ENCODE results near the gene CCDC107. TPM values are rescaled to one million over a fixed set of nuclear protein-coding genes. Genes with fewer than 3 reads are reported as not detected.

CCDC107 gene
- total and polyA plus RNA-seq, 12 donors, result 27.9 to 198 (median 40.5) TPM

DNA sequence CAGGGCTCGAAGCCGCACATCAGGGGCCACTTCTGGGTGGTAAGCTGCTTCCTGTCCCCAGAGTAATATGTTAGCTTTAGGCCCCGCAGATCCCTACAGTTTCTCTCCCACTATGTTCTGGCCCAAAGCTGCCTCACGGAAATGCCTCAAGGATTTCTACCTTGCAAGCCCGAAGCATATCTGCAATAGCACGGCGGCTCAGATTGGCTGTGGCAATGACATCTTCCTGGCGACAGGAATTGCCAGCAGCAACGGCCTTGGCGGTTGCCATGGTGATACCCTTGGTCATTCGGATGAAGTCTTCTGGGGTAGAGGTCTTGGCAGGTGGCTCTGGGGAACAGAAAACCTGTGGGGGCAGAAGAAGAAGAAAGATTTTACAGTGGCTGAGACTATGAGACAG, 41.9 kb downstream of the CCDC107 start:
- no peaks in the 10 kb centered on the region for H3K9me3 ChIP-seq (replicated peaks in 1 of 3)
- peaks cover 0 to 92% of the 10 kb centered on the region in 2 donors for H3K36me3 ChIP-seq (replicated peaks in 1 of 2)
- peaks cover 19 to 39% of the 10 kb centered on the region in 2 donors for H3K4me1 ChIP-seq (replicated peaks in 1 of 2)
- H3K27me3 ChIP-seq, result no peaks in the 10 kb centered on the region
- intact Hi-C loops (cut with DNase I), result no loop called here
- 37 to 54% (median 44%) methylated on average over 9 to 11 of the region's 11 CpGs for WGBS, 4 donors
- H3K27ac ChIP-seq, result peak overlapping the region in 4 of 5 donors; percentile 30 to 80 (median 62)
- peak; percentile 77 to 93 (median 87) for DNase-seq
- H3K4me3 ChIP-seq, result no peak overlapping the region
- peak in 1 of 2 donors; percentile 23 for TF ChIP-seq POLR2A (IDR thresholded peaks at IDR 0.05)
- TF ChIP-seq, protein P1, sequence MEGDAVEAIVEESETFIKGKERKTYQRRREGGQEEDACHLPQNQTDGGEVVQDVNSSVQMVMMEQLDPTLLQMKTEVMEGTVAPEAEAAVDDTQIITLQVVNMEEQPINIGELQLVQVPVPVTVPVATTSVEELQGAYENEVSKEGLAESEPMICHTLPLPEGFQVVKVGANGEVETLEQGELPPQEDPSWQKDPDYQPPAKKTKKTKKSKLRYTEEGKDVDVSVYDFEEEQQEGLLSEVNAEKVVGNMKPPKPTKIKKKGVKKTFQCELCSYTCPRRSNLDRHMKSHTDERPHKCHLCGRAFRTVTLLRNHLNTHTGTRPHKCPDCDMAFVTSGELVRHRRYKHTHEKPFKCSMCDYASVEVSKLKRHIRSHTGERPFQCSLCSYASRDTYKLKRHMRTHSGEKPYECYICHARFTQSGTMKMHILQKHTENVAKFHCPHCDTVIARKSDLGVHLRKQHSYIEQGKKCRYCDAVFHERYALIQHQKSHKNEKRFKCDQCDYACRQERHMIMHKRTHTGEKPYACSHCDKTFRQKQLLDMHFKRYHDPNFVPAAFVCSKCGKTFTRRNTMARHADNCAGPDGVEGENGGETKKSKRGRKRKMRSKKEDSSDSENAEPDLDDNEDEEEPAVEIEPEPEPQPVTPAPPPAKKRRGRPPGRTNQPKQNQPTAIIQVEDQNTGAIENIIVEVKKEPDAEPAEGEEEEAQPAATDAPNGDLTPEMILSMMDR (IDR thresholded peaks at IDR 0.05), result no peak

DNA sequence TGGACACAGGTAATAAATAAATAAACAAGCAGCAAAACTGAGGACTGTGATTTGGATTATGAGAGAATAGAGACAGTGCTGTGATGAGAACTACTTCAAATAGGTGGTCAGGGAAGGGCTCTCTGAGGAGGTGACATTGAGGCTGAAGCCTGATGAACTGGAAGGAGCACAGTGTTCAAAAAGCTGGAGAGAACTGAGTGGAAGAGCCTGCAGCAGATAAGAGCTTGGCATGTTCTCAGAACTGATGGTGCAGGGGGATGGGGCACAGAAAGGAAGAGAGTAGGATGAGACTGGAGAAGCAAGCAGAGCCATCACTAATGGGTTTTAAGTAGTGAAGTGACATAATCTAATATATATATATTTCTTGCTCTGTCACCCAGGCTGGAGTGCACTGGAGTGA, 42.9 kb downstream of the CCDC107 start:
- peak in 2 of 7 donors; percentile 37 to 49 for DNase-seq
- intact Hi-C loops (cut with DNase I), result no loop called here
- H3K9me3 ChIP-seq (replicated peaks in 1 of 3), result no peaks in the 10 kb centered on the region
- H3K27ac ChIP-seq, result peak overlapping the region in 2 of 5 donors; percentile 76 to 80
- no peaks in the 10 kb centered on the region for H3K27me3 ChIP-seq
- no peak overlapping the region for H3K4me3 ChIP-seq
- no peak for TF ChIP-seq POLR2A (IDR thresholded peaks at IDR 0.05)
- TF ChIP-seq, protein P1 (IDR thresholded peaks at IDR 0.05), result no peak
- H3K4me1 ChIP-seq (replicated peaks in 1 of 2), result peaks cover 19 to 30% of the 10 kb centered on the region in 2 donors
- peaks cover 0 to 100% of the 10 kb centered on the region in 2 donors for H3K36me3 ChIP-seq (replicated peaks in 1 of 2)

DNA sequence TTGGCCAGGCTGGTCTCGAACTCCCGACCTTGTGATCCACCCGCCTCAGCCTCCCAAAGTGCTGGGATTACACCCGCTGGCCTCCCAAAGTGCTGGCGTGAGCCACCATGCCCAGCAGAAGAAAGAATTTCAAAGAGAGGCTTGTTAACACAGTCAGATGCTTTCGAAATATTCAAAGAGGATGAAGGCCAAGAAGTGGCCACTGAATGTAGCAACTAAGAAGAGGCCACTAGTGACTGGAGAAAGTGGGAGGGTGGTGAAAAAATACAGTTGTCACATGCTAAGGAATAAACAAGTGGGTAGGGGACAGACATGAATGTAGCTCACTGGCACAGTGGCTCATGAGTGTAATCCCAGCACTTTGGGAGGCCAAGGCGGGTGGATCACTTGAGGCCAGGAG, 44.6 kb downstream of the CCDC107 start:
- Histone ChIP-seq H3K27ac (no peak overlapping the region), H3K36me3 (replicated peaks in 1 of 2) (peaks cover 0 to 100% of the 10 kb centered on the region in 2 donors)
- intact Hi-C loops (cut with DNase I), result no loop called here

DNA sequence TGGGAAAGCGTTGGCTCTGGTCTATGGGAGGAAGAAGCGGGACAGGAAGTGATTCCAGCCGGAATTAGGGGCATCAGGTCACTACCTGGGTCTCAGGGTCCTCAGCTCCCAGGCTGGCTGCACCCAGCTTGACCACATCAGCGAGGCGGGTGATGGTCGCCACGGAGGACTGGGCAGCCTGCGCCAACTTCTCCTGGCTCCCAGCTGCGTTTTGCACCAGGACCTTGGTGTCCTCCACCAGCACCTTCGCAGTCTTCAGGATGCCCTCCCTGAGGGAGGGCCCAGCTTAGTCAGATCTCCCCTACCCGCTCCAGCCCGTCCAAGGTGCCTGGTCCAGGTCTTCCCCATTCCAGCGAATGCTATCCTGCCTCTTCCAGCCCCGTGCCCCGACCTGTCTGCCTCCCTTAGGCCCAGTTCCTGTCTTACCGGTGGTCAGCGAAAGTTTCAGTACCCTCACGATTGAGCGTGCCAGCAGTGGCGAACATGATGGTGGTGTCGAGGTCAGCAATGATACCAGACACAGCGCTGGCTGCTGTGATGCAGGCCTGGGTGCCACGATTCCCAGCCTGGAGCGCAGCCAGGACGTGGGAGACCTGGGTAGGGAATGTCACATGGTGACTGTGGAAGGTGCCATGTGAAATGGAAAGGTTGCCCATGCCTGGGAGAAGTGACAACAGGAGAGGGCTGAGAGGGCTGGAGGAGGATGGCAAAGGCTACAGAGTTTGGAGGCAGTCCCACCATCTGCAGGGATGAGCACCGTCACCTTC, 46.0 kb downstream of the CCDC107 start:
- WGBS, 4 donors, result 91 to 93% (median 92%) methylated on average over 17 to 26 of the region's 26 CpGs
- no peaks in the 10 kb centered on the region for H3K9me3 ChIP-seq (replicated peaks in 1 of 3)
- H3K4me3 ChIP-seq, result no peak overlapping the region
- DNase-seq, result no peak
- TF ChIP-seq, protein P1 (IDR thresholded peaks at IDR 0.05), result no peak
- TF ChIP-seq POLR2A (IDR thresholded peaks at IDR 0.05), result no peak
- H3K4me1 ChIP-seq (replicated peaks in 1 of 2), result peaks cover 12 to 21% of the 10 kb centered on the region in 2 donors
- intact Hi-C loops (cut with DNase I), result no loop called here
- H3K27ac ChIP-seq, result no peak overlapping the region
- H3K36me3 ChIP-seq (replicated peaks in 1 of 2), result peaks cover 0 to 100% of the 10 kb centered on the region in 2 donors
- H3K27me3 ChIP-seq, result no peaks in the 10 kb centered on the region

More for the DNA sequence above, 44.6 kb downstream of the CCDC107 start:
- no peak overlapping the region for H3K4me3 ChIP-seq
- H3K4me1 ChIP-seq (replicated peaks in 1 of 2), result peaks cover 19 to 30% of the 10 kb centered on the region in 2 donors
- H3K27me3 ChIP-seq, result no peaks in the 10 kb centered on the region
- peak in 1 of 7 donors; percentile 1 for DNase-seq
- 96 to 98% (median 98%) methylated on average over 7 of the region's 7 CpGs for WGBS, 4 donors
- TF ChIP-seq, protein P1 (IDR thresholded peaks at IDR 0.05), result no peak
- TF ChIP-seq POLR2A (IDR thresholded peaks at IDR 0.05), result no peak
- no peaks in the 10 kb centered on the region for H3K9me3 ChIP-seq (replicated peaks in 1 of 3)

Measured in adrenal gland (tissue), 12 donors.